Measurements from ENCODE around the gene CSPG5. TPM values are rescaled to one million over a fixed set of nuclear protein-coding genes. Genes with fewer than 3 reads are reported as not detected.

The CSPG5 gene
- total RNA-seq, 2 experiments from 2014 or later: 0.30 to 0.40 TPM

- Mint-ChIP-seq H3K27me3 (peaks cover 7% of the 10 kb centered on the region), H3K36me3 (ENCODE audit: low read depth) (no peaks in the 10 kb centered on the region), H3K9me3 (no peaks in the 10 kb centered on the region), H3K4me3 (no peak overlapping the region), H3K4me1 (peaks cover 11% of the 10 kb centered on the region), H3K27ac (no peak overlapping the region)
- ChIA-PET POLR2A (interaction anchor here (0.6 to 2.0 kb wide), 8 partner anchors 9 to 566 kb away, joined by 3 to 11 read pairs (median 4); partner anchors contain the start of genes ELP6 and SMARCC1), CTCF (interaction anchor here (0.6 to 5.0 kb wide), 37 partner anchors 9 to 1748 kb away, joined by 3 to 93 read pairs (median 4); partner anchors contain the start of genes DHX30, ELP6 and PTPN23)
- DNase-seq: peak; percentile 84
Observed at GRCh38 chr3:47522082-47522987, 56.3 kb downstream of the CSPG5 start.

GRCh38 chr3:47520756-47521155 lies 57.9 kb downstream of the CSPG5 start:
- Mint-ChIP-seq H3K36me3 (ENCODE audit: low read depth) (no peaks in the 10 kb centered on the region), H3K9me3 (no peaks in the 10 kb centered on the region), H3K27ac (no peak overlapping the region), H3K4me1 (peaks cover 11% of the 10 kb centered on the region), H3K27me3 (peaks cover 7% of the 10 kb centered on the region), H3K4me3 (no peak overlapping the region)
- ChIA-PET POLR2A (interaction anchor here (0.7 kb wide), 1 partner anchor 305 kb away, joined by 3 read pairs; no protein-coding TSS in a partner anchor), CTCF (interaction anchor here (0.8 to 5.0 kb wide), 13 partner anchors 11 to 469 kb away, joined by 3 to 93 read pairs (median 4); no protein-coding TSS in a partner anchor)
- no peak for DNase-seq

- ChIA-PET CTCF (interaction anchor here (0.8 to 1.0 kb wide), 2 partner anchors 10 to 308 kb away, joined by 3 read pairs; no protein-coding TSS in a partner anchor), POLR2A (no interaction called here)
- Mint-ChIP-seq H3K4me1 (peaks cover 18% of the 10 kb centered on the region), H3K4me3 (no peak overlapping the region), H3K27ac (no peak overlapping the region), H3K9me3 (no peaks in the 10 kb centered on the region), H3K27me3 (peaks cover 11% of the 10 kb centered on the region), H3K36me3 (ENCODE audit: low read depth) (peaks cover 5% of the 10 kb centered on the region)
- no peak for DNase-seq
Observed at GRCh38 chr3:47517937-47518336, 60.7 kb downstream of the CSPG5 start.

DNA sequence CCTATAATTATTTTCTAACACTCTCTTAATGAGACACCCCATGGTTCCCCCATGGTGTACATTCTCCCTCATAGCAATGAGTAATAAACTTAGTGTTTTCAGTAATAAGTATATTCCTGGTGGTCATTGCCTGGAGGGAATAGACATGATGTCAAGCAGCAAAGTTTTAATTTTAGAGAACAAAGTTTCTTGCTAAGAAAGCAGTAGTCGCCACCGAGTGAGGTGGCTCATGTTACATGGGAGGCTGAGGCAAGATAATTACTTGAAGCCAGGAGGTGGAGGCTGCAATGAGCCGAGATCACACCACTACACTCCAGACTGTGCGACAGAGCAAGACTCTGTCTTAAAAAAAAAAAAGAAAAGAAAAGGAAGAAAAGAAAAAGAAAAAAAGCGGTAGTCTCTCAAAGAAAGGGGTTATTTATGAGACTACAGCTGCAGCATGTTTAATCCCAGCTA lies 62.8 kb downstream of the CSPG5 start:
- no peaks in the 10 kb centered on the region for H3K9me3 Mint-ChIP-seq
- no peak overlapping the region for H3K27ac Mint-ChIP-seq
- peaks cover 10% of the 10 kb centered on the region for H3K27me3 Mint-ChIP-seq
- H3K4me1 Mint-ChIP-seq: peaks cover 20% of the 10 kb centered on the region
- DNase-seq: no peak
- H3K4me3 Mint-ChIP-seq: no peak overlapping the region
- H3K36me3 Mint-ChIP-seq (ENCODE audit: low read depth): peaks cover 22% of the 10 kb centered on the region
- CTCF ChIA-PET: interaction anchor here (0.6 to 6.0 kb wide), 3 partner anchors 95 to 653 kb away, joined by 3 to 28 read pairs (median 4); partner anchors contain the start of gene MYL3
- POLR2A ChIA-PET: no interaction called here

DNA sequence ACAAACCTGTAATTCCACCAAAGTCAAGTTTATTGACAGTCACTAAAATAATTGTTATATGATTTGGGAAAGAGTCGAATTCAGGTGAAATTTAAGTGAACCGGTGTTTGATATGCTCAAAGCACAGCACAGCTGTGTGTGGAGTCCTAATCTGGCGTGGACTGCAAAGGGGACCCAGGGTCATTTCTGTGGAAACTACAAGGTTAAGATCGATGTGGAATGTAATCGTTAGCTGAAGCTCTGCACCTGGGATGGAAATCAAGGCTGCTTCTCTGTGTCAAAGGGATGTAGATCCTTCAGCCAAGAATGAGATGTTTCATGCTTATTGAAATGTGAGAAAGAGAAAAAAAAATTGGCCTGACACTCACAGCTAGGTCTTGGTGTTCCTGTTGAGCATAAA lies 63.6 kb downstream of the CSPG5 start:
- DNase-seq: no peak
- CTCF ChIA-PET: interaction anchor here (6.0 kb wide), 1 partner anchor 94 kb away, joined by 28 read pairs; no protein-coding TSS in a partner anchor
- Mint-ChIP-seq H3K27me3 (peaks cover 10% of the 10 kb centered on the region), H3K9me3 (no peaks in the 10 kb centered on the region), H3K4me3 (peak overlapping the region; percentile 67), H3K36me3 (ENCODE audit: low read depth) (peaks cover 25% of the 10 kb centered on the region), H3K27ac (peak overlapping the region; percentile 74), H3K4me1 (peaks cover 23% of the 10 kb centered on the region)
- POLR2A ChIA-PET: no interaction called here

DNA sequence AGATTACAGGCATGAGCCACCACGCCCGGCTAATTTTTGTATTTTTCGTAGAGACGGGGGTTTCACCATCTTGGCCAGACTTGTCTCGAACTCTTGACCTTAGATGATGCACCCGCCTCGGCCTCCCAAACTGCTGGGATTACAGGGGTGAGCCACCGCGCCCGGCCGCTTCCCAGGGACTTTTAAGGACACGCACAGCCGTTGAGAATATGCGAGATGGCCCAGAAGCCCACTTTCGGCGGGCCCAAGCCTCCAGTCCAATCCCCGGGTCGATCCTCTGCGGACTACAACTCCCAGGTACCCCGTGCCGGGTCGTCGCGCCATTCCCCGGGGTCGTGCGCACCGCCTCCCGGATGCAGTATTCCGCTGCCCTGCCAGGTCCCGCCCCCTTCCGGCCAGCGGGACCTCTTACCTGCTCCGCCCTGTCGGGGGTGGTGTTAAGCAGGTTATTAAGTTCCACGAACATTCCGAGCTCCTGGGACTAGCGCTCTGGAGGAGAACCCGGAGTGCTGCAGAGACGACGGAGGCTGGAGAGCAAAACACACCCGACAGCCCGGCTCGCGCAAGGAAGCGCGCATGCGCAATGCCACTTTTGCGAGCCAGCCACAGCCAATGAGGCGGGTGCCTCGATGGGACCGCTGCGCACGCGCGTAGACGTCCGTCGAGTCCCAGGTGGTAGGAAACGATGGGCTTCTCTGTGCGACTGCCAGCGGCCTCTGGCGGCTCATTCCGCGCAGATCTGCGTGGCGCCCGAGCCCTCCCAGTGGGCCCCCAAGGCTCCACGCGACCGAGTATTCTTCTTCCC lies 65.3 kb downstream of the CSPG5 start, which contains the start of gene ELP6:
Gene ELP6, minus strand, starts transcription at position 588 of the 805 bp plus-strand sequence. Its CDS starts 122 bp downstream, at position 466.
- peak within 1 kb of the TSS; percentile 98 for H3K4me3 Mint-ChIP-seq
- ChIA-PET CTCF (interaction anchor here (0.7 to 6.0 kb wide), 9 partner anchors 9 to 901 kb away, joined by 3 to 28 read pairs (median 3); no protein-coding TSS in a partner anchor), POLR2A (interaction anchor here (0.5 to 2.2 kb wide), 13 partner anchors 9 to 312 kb away, joined by 3 to 11 read pairs (median 4); partner anchors contain the start of genes DHX30, PTPN23, SCAP and SMARCC1)
- DNase-seq: peak; percentile 97
- H3K4me1 Mint-ChIP-seq: peaks cover 23% of the 10 kb centered on the region
- peak within 1 kb of the TSS; percentile 98 for H3K27ac Mint-ChIP-seq
- peaks cover 32% of the 10 kb centered on the region for H3K36me3 Mint-ChIP-seq (ENCODE audit: low read depth)
- H3K27me3 Mint-ChIP-seq: peaks cover 8% of the 10 kb centered on the region
- H3K9me3 Mint-ChIP-seq: no peaks in the 10 kb centered on the region

DNA sequence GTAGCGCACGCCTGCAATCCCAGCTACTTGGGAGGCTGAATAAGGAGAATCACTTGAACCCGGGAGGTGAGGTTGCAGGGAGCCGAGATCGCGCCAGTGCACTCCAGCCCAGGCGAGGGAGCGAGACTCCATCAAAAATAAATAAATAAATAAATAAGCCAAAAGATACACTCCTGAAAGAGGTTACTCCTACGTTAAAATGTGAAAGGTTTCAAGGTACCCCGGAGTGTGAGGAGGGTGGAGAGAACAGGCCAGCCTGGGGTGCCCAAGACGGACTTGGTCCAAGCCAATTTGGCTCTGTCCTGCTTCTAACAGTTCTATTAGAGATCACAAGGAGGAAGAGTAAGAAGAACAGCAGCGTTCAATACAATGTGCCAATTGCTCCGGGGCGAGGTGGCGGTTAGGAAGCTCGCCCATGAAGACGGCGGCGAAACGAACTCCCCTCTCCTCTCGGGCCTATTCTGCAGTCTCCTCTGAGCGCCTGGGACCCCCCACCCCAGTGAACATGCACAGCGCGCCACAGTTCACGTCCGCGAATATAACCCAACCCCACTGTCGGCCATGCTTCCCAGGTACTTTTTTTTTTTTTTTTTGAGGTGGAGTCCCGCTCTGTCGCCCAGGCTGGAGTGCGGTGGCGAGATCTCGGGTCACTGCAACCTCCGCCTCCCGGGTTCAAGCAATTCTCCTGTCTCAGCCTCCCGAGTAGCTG lies 66.1 kb downstream of the CSPG5 start:
- H3K27me3 Mint-ChIP-seq: peaks cover 4% of the 10 kb centered on the region
- POLR2A ChIA-PET: interaction anchor here (0.7 to 2.2 kb wide), 10 partner anchors 10 to 312 kb away, joined by 3 to 11 read pairs (median 4); partner anchors contain the start of genes DHX30, PTPN23, SCAP and SMARCC1
- H3K27ac Mint-ChIP-seq: peak overlapping the region; percentile 98
- H3K9me3 Mint-ChIP-seq: no peaks in the 10 kb centered on the region
- peak; percentile 42 for DNase-seq
- peaks cover 38% of the 10 kb centered on the region for H3K36me3 Mint-ChIP-seq (ENCODE audit: low read depth)
- peak overlapping the region; percentile 98 for H3K4me3 Mint-ChIP-seq
- CTCF ChIA-PET: interaction anchor here (0.7 to 6.0 kb wide), 8 partner anchors 9 to 902 kb away, joined by 3 to 28 read pairs (median 4); no protein-coding TSS in a partner anchor
- H3K4me1 Mint-ChIP-seq: peaks cover 23% of the 10 kb centered on the region

Other genes starting within 250 kb of the CSPG5 start
- 10 to 100 TPM; 26.8 to 28.7 TPM for gene PTPN23, start 197.8 kb downstream of the CSPG5 start, total RNA-seq
- gene SCAP, start 102.9 kb downstream of the CSPG5 start, total RNA-seq: 10 to 100 TPM; 53.6 to 56.5 TPM
- gene ELP6, start 65.2 kb downstream of the CSPG5 start, total RNA-seq: 10 to 100 TPM; 34.9 to 36.6 TPM
- 10 to 100 TPM; 83.0 to 83.7 TPM for gene SMARCC1, start 203.0 kb upstream of the CSPG5 start, total RNA-seq
- gene DHX30, start 224.3 kb upstream of the CSPG5 start, total RNA-seq: 10 to 100 TPM; 62.0 to 63.0 TPM

Data from activated CD4-positive, alpha-beta memory T cell treated with anti-CD3 and anti-CD28 coated beads, Interleukin-2, amount 10 ng/mL, durations not matched to agents 7 days and 5 days (primary cell).